ENCODE data around the gene PTPRU.

PTPRU gene

DNA sequence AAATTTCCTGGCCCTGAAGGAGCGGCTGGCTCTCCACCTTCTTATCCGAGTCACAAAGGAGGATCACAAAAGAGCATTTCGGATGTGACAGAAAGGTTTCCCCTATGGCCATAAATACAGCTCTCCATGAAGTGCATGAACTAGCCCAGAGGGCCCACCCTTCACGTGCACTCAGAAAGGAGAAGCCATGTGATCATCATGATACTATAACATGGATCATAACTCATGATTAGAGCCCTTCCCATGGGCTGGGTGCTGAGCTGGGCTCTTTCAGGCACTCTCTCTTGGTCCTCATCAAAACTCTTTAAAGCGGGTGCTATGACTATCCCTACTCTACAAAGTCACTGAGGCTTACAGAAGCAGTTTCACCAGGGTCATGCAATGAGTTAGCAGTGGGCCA, 135.0 kb downstream of the PTPRU start:
- no peak for DNase-seq

DNA sequence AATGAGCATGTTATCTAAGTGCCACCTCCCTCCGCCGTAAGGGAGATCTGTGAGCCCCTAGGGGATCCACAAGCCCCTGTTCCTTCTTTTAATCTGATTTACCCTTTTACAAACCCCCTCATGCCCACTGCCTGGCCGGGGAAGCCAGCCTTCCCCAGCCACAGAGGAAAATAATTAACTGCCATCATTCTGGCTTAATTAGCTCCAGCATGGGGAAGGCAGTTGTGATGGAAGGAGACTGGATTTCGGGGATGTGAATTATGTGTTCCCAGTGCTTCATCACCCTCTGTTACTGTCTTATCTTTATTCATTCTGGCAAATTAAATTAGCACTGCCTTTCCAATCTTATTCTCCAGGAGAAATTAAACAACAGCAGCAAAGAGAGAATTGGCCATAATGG, 135.8 kb downstream of the PTPRU start:
- DNase-seq, result no peak

Data from activated CD4-positive, alpha-beta T cell treated with anti-CD3 and anti-CD28 coated beads, Interleukin-2, amount 50 U/mL, for 48 hours (primary cell).